GM19467 (cell line): ENCODE results near the gene TGM2.

Experiments
- ATAC-seq: cut with Tn5 transposase; IDR thresholded peaks from one replicate; pipeline ENCODE4 v1.9.1; 2021; ENCODE audit warnings: mild to moderate bottlenecking, moderate library complexity; ENCODE audit not compliant: unreplicated experiment

TGM2 gene

DNA sequence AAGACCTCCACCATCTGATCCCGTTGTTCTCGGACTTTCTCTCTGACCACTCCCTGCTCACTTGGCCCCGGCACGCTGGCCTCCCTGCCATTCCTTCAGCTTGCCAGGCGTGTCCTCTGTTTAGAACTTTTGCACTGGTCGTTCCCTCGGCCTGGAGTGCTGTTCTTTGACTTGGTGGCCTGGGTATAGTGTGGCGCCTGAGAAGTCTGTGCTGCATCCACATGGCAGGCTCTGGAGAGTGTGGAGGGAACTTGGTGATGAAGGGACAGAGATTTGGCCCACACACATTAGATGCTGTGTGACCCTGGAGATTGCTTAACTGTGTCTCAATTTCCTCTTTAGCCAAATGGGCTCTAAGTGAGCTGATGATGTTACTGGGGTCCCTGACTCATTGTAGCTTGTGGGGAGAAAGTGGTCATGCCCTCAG, 13.0 kb upstream of the TGM2 start:
- no peak for ATAC-seq

DNA sequence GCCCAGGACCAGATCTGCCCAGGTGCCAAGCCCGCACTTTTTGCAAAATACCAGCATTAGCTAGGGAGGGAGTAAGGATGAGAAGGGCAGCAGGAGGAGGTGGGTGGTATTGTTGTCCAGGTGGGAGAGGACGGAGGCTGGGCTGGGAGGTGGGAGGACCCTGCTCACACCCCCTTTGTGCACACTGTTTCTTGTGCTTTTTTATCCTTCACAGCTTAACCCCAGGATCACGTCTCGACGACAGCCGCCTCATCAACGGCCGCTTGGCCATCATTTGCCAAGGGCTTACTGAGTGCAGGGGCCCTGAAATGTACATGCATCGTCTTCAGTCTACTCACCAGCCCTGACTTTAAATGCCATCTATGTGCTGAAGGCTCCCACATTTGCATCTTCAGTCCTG, 12.1 kb upstream of the TGM2 start:
- no peak for ATAC-seq

DNA sequence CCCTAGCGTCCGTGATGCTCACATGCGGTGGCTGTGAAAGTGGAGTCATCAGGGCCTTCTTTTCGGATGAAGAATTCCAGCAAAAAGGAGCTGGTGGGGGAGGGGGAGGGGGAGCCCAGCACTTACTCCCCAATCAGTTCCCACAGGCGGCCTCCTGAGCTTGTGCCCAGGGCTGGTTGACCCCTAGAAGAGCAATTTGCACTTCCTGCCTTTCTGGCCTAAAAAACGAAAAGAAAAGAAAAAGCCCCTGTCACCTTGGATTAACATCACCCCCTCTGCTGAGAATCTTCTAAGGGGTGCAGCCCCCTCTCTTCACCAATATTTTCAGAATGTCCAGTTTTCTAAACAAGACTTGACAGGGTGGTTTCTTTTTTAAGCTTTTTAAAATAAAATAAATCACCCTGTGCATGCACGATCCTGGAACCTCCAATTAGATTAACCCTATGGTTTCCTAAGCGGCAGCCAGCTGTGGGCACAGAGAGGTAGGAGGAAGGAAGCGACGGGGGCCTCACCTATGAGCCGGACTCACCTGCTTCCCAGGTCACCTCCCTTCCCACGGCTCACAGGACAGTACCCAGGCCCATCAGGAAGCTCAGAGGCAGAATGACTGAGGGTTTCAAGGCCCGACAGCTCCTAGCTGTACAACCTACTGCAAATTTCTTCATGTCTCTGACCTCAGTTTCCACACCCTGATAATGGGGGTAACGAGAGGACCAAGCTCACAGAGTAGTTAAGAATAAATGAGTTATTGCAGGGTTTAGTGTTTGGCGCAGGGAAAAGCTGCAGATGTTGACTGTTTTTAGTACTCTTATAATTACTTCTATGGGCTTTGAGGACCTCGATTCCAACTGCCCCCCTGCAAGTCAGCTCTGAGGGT, 10.5 kb upstream of the TGM2 start:
- no peak for ATAC-seq

- ATAC-seq: no peak
Measured at GRCh38 chr20:38173237-38174156, 8.4 kb upstream of the TGM2 start.

DNA sequence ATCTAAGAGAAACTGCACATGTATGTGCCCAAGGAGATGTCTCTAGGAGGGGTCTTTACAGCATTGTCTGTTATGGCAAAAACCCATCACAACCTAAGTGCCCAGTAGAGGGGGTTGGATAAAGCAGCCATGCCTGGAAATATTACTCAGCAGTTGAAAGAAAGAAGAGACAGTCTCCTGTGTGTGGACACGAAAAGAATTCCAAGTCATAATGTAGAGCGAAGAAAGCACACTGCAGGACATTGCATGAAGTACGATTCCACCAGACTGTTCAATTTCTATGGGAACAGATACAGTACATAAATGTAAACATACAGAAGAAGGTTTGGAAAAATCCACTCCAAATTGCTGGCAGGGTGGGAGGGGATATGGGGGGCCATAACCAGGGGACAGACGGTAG, 7.3 kb upstream of the TGM2 start:
- ATAC-seq: no peak

DNA sequence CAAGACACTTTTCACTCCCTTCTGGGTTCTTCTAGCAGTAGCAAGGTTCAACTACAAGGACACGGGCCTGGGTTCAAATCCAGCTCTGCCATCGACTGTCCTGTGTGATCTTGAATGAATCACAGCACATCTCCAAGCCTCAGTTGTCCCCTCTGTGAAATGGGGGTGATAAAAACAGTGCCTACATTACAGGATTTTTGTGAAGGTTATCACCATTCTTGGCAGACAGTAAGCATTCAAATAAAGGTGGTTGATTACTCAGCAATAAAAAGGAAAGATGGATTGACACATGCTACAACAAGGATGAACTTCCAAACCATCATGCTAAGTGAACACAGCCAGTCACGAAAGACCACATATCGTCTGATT, 6.6 kb upstream of the TGM2 start:
- ATAC-seq: no peak

DNA sequence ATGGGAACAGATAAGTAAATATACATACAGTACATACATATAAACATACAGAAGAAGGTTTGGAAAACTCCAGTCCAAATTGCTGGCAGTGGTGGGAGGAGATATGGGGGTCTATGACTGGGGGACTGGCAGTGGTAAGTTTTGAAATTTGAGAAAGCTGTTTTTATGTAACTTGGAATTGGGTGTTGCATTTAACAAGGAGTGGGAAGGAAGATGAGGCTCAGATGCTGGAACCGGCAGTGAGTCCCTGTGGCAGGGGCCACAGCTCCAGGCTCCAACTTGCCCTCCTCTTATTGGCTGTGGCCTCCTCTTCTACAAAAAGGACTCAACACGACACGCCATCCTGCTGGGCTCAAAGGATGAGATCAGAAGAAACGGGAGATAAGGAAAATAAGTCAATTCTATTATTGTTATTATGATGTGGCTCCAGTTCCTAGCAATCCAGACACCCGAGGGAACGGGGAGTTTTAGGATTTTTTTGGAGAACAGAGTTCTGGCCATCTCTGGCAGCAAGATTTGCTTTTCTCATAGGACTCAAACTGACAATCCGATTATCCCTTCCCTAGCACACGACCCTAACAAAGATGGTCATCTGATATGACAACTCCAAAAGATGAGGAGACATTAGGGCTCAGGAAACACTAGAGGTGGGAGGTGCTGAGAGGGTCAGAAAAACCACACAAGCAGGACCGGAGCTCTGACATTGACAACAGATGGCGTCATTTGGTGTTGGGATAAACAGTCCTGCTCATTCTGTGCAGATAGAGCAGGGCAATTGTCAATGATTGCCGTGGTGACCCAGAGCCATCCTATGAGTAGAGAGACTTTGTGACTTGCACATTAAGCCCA, 6.0 kb upstream of the TGM2 start:
- no peak for ATAC-seq

DNA sequence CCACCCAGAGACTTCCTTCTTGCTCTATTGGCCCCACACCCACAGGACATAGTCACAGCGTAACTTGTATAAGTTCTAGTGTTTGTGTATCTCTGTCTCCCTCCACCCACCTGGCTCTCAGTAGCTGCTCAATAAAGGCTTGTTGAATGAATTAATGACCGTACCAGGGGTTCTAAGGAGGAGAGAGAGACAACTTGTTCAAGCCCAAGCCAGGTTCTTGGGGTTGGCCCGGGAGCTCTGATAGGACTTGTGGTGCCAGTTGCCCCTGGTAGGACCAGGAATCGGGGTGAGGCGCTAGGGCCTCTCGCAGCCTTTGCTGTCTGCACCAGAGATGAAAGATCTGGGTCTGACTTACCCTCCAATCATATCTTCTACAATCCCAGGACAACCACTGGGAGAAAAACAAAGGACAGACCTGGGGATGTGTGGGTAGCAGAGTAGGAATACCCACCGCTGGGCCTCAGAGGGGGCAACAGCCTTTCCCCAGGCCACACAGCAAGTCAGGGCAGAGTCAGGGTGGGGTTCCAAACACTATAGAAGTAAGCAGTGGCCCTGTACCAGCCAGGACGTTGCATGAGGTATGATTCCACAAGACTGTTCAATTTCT, 5.3 kb upstream of the TGM2 start:
- ATAC-seq: no peak

DNA sequence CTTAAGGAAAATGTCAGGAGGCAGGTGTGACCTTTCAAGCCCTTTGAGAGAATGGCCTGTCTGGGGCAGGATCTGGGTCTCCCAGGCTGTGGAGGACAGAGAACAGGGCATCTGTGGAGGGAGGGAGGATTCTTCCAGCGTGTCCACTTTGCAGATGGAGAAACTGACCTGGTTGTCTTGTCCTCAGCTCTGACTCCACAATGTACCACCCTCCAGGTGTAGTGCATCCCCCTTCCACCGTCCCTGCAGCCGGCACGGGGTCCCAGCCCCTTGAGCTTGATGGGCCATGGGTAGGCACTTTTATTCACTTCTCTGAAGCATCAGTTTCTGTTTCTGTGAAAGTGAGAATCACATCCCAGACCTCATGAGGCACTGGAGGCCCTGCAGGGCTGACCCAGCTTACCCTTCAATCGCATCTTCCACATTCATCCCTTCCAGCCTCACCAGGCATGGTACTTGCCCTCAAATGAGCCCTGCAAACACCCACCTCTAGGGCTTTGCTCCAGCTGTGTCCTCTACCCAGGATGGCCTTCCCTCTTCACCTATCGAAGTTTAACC, 4.6 kb upstream of the TGM2 start:
- no peak for ATAC-seq

DNA sequence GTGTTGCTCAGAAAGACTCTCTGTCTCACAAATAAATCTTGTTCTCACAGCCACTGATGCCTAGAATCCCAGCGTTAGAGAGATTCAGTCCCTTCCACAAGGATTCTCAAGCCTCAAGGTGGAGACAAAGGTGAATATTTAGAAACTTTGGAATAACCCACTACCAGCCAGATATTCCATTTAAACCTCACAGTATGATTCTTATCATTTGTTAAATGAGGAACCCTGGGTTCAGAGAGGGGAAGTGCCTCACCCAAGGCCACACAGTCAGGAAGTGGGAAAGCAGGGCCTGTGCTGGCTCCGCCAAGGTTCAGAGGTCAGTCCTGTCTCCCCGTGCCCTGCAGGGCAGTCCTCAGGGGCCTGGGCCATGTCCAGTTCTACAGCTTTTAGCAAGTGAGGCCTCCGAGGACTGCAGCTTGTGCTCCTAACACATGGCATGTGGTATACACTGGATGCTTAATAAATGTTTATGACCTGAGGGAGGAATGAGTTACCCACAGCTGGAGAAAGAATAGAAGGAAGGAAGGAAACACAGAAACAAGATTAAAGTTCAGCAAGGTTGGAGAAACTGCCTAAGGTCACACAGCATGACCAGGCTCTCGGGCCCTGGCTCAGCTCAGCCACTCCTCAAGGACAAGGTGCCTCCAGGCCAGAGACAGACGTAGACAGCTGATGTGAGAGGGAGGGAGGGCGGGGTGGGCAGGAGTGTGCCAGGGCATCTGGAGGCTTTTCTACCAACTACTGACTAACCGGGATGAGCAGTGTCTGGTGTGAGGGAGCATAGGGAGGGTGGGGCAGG, 3.9 kb upstream of the TGM2 start:
- ATAC-seq: no peak

GRCh38 chr20:38167851-38168760, 3.0 kb upstream of the TGM2 start:
- no peak for ATAC-seq

GRCh38 chr20:38167328-38167850, 2.3 kb upstream of the TGM2 start:
- ATAC-seq: no peak

- no peak for ATAC-seq
Measured at GRCh38 chr20:38166703-38167233, 1.7 kb upstream of the TGM2 start.

- ATAC-seq: no peak
Measured at GRCh38 chr20:38165966-38166702, 1.1 kb upstream of the TGM2 start.

GRCh38 chr20:38164624-38165088, 414 bp downstream of the TGM2 start:
- ATAC-seq: no peak

- ATAC-seq: no peak
Measured at GRCh38 chr20:38164069-38164468, 1.0 kb downstream of the TGM2 start.
